Left renal cortex interstitium (tissue), 4 donors: ENCODE data around the gene FHOD3. TPM values are rescaled to one million over a fixed set of nuclear protein-coding genes. Genes with fewer than 3 reads are reported as not detected.

ENCODE experiments used
- DNase-seq, 4 donors: peaks; one replicate each; pipeline ENCODE4 v3.0.0-alpha.2; 2013; ENCODE audit warnings: low read depth in 4 of 4, low spot score in 2 of 4, missing footprints in 1 of 4
- polyA plus RNA-seq, 4 donors: library from polyadenylated mRNA; unstranded; fragments of 120-200 nt; gene quantifications; one replicate each; pipeline ENCODE4 v1.2.1, GENCODE V29; 2013; ENCODE audit not compliant: insufficient read length in 4 of 4

FHOD3 gene
- polyA plus RNA-seq, 4 donors = 35.3 to 42.9 (median 40.5) TPM

DNA sequence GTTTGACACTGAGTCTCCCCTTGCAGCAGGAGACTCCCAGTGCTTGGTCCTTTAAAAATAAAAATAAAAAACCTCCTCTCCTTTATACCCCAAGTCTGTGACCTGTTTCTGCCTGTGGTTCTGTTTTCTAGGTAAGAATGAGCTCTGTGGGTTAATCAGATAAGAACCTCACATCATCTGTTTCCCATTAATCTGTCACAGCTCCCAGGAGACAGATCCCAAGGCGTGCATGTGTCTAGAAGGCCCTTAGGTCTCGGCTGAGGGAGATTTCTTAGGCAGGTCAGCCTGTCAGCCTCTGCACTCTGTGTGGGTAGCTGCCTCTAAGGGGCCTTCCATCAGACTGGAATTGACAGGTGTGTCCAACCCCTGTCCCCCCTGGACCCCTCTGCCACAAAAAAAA lies 80.7 kb downstream of the FHOD3 start:
- no peak for DNase-seq

DNA sequence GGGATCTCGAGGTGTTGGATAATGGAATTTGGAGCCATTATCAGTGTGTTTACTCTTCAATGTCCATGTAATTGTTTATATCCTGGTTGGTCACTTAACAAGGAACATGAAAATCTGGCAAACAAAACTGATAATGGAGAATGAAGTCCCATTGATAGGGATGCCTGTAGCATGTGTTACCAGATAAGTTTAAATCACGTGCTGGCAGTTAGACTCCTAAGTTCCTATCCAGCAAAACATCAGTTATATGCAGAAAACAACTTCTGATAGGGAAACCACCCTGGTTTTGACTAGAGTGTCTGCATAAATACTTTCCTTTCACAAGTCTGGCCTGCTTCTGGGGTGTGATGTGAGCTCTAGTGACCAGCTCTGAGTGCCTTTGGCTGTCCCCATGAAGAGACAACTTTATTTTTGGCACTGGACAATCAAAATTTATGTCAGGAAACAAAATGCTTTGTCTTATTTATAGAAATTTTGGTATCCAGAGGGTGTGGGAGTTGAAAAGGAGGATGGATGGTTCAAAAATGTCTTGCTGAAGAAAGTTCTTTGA lies 82.0 kb downstream of the FHOD3 start:
- DNase-seq = no peak

GRCh38 chr18:36380173-36380827 lies 82.8 kb downstream of the FHOD3 start:
- DNase-seq = no peak

GRCh38 chr18:36381075-36381474 lies 83.6 kb downstream of the FHOD3 start:
- no peak for DNase-seq

DNA sequence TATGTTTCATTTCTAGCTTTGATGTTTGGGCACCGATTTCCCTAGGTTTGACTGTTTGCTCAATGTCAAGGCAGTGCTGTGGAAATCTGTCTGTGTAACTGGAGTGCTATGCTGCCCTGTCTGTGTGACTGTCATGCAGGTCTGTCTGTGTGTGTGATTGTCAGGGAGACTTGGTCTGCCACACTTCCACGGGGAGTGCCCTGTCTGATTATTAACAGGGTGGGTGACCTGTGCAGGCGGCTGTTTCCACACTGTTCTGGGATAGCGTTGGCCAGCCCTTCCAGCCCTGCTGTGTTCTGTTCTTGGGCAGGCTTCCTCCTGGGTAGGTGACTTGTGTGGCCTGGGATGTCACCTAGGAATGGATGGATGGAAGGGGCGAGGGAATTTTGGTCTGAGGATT lies 85.3 kb downstream of the FHOD3 start:
- DNase-seq = no peak

DNA sequence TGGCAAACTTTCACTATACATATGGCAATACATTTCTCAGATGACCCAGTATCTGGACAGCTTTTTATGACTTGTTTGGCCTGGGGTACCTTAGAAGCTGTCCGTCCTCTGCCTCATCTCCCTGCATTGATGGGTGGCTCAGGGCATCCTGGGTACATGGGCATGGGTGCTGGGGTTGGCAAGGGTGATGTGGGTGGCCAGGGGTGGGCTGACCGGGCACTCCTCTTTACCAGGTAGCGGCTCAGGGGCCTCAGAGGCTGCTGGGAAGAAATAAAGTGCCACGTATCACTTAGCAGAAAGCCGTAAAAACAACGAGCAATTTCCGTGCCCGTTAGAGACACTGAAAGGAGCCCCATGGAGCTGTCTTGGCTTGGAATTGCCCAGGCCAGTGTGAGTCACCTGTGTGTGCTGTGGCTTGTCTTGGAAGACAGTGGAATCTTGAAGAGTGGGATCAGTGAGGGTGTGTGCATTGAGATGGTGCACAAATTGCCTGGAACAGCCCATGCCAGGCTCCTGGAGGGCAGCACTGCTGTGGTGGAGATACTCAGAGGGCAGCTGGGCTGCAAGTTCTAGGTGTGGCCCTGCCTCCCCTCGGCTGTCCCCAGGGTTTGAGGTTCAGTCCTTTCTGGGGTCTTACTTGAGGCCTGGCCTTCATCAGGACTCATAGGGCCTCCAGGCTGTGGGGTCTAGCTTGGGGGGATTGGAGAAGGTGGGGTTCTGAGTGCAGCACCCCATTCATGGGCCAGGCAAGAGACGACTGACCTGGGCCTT lies 88.8 kb downstream of the FHOD3 start:
- DNase-seq = no peak

DNA sequence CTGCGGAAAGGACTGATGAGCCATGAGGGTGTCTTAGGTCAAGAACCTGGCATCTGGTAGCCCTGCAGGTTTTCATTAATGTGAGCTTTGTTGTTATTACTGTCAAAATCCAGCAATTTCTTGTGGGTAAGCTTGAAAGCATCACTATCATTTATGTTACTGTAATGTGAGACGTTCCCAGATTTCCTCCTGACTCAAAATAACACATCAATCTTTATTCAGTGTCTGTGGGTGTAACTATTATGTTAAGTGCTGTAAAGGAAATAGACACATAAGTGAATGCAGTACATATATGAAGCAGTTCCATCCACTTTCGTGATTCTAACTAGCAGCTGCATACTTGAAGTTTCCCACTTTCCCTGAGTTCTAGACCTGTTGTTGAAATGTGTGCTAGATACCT lies 89.8 kb downstream of the FHOD3 start:
- DNase-seq = no peak

DNA sequence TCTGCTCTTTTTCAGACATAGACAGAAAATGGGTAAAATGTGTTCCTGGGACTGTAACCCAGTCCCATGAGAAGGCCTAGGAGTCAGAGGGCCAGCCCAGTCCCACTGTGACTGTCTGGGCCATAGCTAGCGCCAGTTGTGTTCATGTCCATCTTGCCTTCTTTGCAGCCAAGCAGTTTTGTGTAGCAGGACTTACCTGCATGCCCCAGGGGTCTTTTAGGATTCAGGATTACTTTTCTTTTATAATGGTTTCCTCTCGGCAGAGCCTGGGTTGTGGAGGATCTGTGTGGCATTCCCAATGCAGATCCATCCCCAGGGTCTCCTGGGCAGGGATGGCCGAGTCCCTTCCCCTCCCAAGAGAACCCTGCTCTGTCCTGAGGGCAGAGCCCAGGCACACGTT lies 90.8 kb downstream of the FHOD3 start:
- DNase-seq = no peak

- DNase-seq = no peak
Measured at GRCh38 chr18:36389027-36389426, 91.5 kb downstream of the FHOD3 start.

- DNase-seq = no peak
Measured at GRCh38 chr18:36389811-36390581, 92.5 kb downstream of the FHOD3 start.

GRCh38 chr18:36391426-36392145 lies 94.1 kb downstream of the FHOD3 start:
- DNase-seq = no peak

- no peak for DNase-seq
Measured at GRCh38 chr18:36392164-36392978, 94.9 kb downstream of the FHOD3 start.

GRCh38 chr18:36392979-36393287 lies 95.4 kb downstream of the FHOD3 start:
- DNase-seq = no peak

GRCh38 chr18:36394486-36394885 lies 97.0 kb downstream of the FHOD3 start:
- no peak for DNase-seq

- DNase-seq = no peak
Measured at GRCh38 chr18:36396190-36396589, 98.7 kb downstream of the FHOD3 start.

GRCh38 chr18:36397033-36397432 lies 99.5 kb downstream of the FHOD3 start:
- no peak for DNase-seq

- no peak for DNase-seq
Measured at GRCh38 chr18:36398419-36398818, 100.9 kb downstream of the FHOD3 start.

GRCh38 chr18:36399055-36399454 lies 101.5 kb downstream of the FHOD3 start:
- no peak for DNase-seq

DNA sequence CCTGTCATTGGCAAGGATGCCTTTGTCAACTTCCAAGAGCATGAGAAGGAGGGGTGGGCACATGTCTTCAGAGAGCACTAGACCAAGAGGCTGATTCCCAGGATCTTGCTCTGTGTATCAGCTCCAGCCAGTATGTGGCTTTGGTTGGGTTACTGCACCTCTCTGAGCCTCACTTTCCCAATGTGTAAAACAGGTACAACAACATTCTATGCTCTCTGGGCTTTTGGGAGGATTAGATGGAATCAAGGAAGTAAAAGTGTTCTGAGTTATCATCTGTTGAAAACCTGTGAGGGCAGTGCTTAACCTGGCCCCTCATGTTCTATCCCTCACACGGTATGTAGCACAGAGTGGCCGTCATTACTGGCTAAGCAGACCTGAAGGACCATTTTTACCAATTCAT lies 103.9 kb downstream of the FHOD3 start:
- no peak for DNase-seq
